HCT116 (cell line): ENCODE data around the gene CLN6. TPM values are rescaled to one million over a fixed set of nuclear protein-coding genes. Genes with fewer than 3 reads are reported as not detected.

Experiments
- ATAC-seq: fragments of 200-7000 bp; cut with Tn5 transposase; 2 replicates; pipeline ENCODE4 v1.9.1; 2020; ENCODE audit warnings: mild to moderate bottlenecking, moderate library complexity
- BruUV-seq: library from RNA; stranded (reverse); fragments of 400-500 nt; replicated peaks from 2 replicates; lab custom pipeline; 2021; lab: Mats Ljungman, UMichigan
- CTCF ChIA-PET: fragments of 300-600 bp; sonication (Branson Sonifier 250); formaldehyde crosslinking; loops from one replicate; lab custom pipeline; 2021; ENCODE audit warnings: antibody characterized with exemption; lab: Charles Lee
- POLR2A ChIA-PET: fragments of 300-600, 350-600 bp; sonication (Branson Sonifier 250); formaldehyde crosslinking; loops from one replicate; lab custom pipeline; 2021; ENCODE audit warnings: antibody characterized with exemption; lab: Charles Lee
- RAD21 ChIA-PET, 2 experiments: fragments of 300-600 bp; sonication (Branson Sonifier 250); formaldehyde crosslinking; loops; one replicate each; lab custom pipeline; 2023; ENCODE audit warnings: low total read pairs in 2 of 2; ENCODE audit not compliant: uncharacterized antibody in 2 of 2, unreplicated experiment in 2 of 2, low non-redundant PET in 1 of 2; lab: Charles Lee
- DNase-seq: peaks from one replicate; pipeline ENCODE4 v3.0.0-alpha.2; 2010; ENCODE audit warnings: low read depth, low spot score
- H2AFZ ChIP-seq: fragments of 200-600 bp; shearing (Covaris generic), sonication (generic); 2 replicates; pipeline ENCODE4 v1.6.1; 2017; ENCODE audit warnings: low read depth, mixed run types, mixed read lengths, antibody characterized with exemption, low read length; ENCODE audit not compliant: poor library complexity, severe bottlenecking
- H3K27ac ChIP-seq: 2 replicates; pipeline ENCODE4 v1.5.1; 2012; ENCODE audit warnings: low read depth, low read length
- H3K27me3 ChIP-seq: fragments of 200-600 bp; sonication (generic); 2 replicates; pipeline ENCODE4 v1.6.1; 2016; ENCODE audit warnings: mixed run types, low read length, mixed read lengths; ENCODE audit not compliant: insufficient read depth
- H3K36me3 ChIP-seq, 2 experiments: fragments of 200-500 bp in 1 of 2; fragments of 200-600 bp in 1 of 2; sonication (Bioruptor generic) in 1 of 2; sonication (generic) in 1 of 2; 2 replicates each; pipeline versions ENCODE4 v1.5.1 to v1.6.1; 2014 to 2016; ENCODE audit warnings: low read length in 2 of 2, inconsistent platforms in 1 of 2, mixed read lengths in 1 of 2, mixed run types in 1 of 2; ENCODE audit not compliant: insufficient read depth in 2 of 2, control insufficient read depth in 1 of 2
- H3K4me1 ChIP-seq, 2 experiments: fragments of 200-600 bp in 1 of 2; sonication (generic) in 1 of 2; 2 replicates each; pipeline versions ENCODE4 v1.5.1 to v1.6.1; 2012 to 2017; ENCODE audit warnings: low read length in 2 of 2, inconsistent platforms in 1 of 2, mild to moderate bottlenecking in 1 of 2, mixed read lengths in 1 of 2, mixed run types in 1 of 2, moderate library complexity in 1 of 2; ENCODE audit not compliant: insufficient read depth in 2 of 2, control insufficient read depth in 1 of 2
- H3K4me2 ChIP-seq: fragments of 200-600 bp; sonication (generic); 2 replicates; pipeline ENCODE4 v1.6.1; 2017; ENCODE audit warnings: mixed run types, low read length, mixed read lengths
- H3K4me3 ChIP-seq, 2 experiments: fragments of 200-600 bp in 1 of 2; sonication (generic) in 1 of 2; replicated peaks in 1 of 2; 2 replicates each; pipeline ENCODE4 v1.5.1; 2011 to 2016; ENCODE audit warnings: low read length in 2 of 2, control low read depth in 1 of 2, low read depth in 1 of 2, mild to moderate bottlenecking in 1 of 2, mixed read lengths in 1 of 2, mixed run types in 1 of 2
- H3K79me2 ChIP-seq: fragments of 200-600 bp; sonication (generic); 2 replicates; pipeline ENCODE4 v1.6.1; 2017; ENCODE audit warnings: mild to moderate bottlenecking, mixed run types, low read length, moderate library complexity, mixed read lengths; ENCODE audit not compliant: insufficient read depth
- H3K9ac ChIP-seq: fragments of 200-600 bp; sonication (generic); 2 replicates; pipeline ENCODE4 v1.6.1; 2016; ENCODE audit warnings: low read length, mixed read lengths
- H3K9me2 ChIP-seq: fragments of 200-600 bp; sonication (generic), shearing (Covaris generic); 2 replicates; pipeline ENCODE4 v1.6.1; 2017; ENCODE audit warnings: mixed run types, mild to moderate bottlenecking, moderate library complexity; ENCODE audit not compliant: insufficient read depth
- H3K9me3 ChIP-seq, 2 experiments: fragments of 200-500 bp in 1 of 2; fragments of 200-600 bp in 1 of 2; sonication (Bioruptor generic) in 1 of 2; sonication (generic) in 1 of 2; 2 replicates each; pipeline ENCODE4 v1.6.1; 2014 to 2017; ENCODE audit warnings: low read length in 2 of 2, mixed read lengths in 2 of 2, inconsistent platforms in 1 of 2, low read depth in 1 of 2, mild to moderate bottlenecking in 1 of 2, mixed run types in 1 of 2, moderate library complexity in 1 of 2; ENCODE audit not compliant: control insufficient read depth in 1 of 2, insufficient read depth in 1 of 2
- H4K20me1 ChIP-seq: fragments of 200-600 bp; sonication (generic), shearing (Covaris generic); 2 replicates; pipeline ENCODE4 v1.6.1; 2017; ENCODE audit warnings: mixed run types, mild to moderate bottlenecking, moderate library complexity; ENCODE audit not compliant: insufficient read depth
- ATF3 ChIP-seq: IDR thresholded peaks from 2 replicates; pipeline ENCODE4 v1.6.1; 2012
- CEBPB ChIP-seq: IDR thresholded peaks from 2 replicates; pipeline ENCODE4 v1.6.1; 2012; ENCODE audit warnings: low read depth
- EGR1 ChIP-seq: IDR thresholded peaks from 2 replicates; pipeline ENCODE4 v1.6.1; 2012; ENCODE audit warnings: low read depth
- ELF1 ChIP-seq: IDR thresholded peaks from 2 replicates; pipeline ENCODE4 v1.6.1; 2012; ENCODE audit warnings: low read depth, borderline replicate concordance
- EZH2 ChIP-seq: fragments of 200-600 bp; sonication (generic); IDR thresholded peaks from 2 replicates; pipeline ENCODE4 v1.6.1; 2017; ENCODE audit warnings: antibody characterized with exemption, mixed run types
- JUND ChIP-seq: IDR thresholded peaks from 2 replicates; pipeline ENCODE4 v1.6.1; 2012
- SIN3A ChIP-seq: IDR thresholded peaks from 2 replicates; pipeline ENCODE4 v1.6.1; 2012; ENCODE audit warnings: low read depth
- SP1 ChIP-seq: IDR thresholded peaks from 2 replicates; pipeline ENCODE4 v1.6.1; 2012; ENCODE audit warnings: low read depth
- TCF7L2 ChIP-seq: IDR thresholded peaks from 2 replicates; pipeline ENCODE4 v1.7.0; 2011; ENCODE audit warnings: borderline replicate concordance, inconsistent platforms; ENCODE audit not compliant: insufficient read depth, insufficient read length; ENCODE audit errors: extremely low read depth
- YY1 ChIP-seq: IDR thresholded peaks from 2 replicates; pipeline ENCODE4 v1.6.1; 2011; ENCODE audit warnings: low read length, low read depth, moderate library complexity, mild to moderate bottlenecking; ENCODE audit not compliant: insufficient replicate concordance; ENCODE audit errors: extremely low read depth
- intact Hi-C: fragments of 100-400 bp; cut with micrococcal nuclease; formaldehyde crosslinking; loops from 2 replicates; pipeline ENCODE4 v1.10.0; 2022
- total RNA-seq: library from RNA; stranded (reverse); gene quantifications from one replicate; pipeline ENCODE4 v1.2.1, GENCODE V29; 2021; ENCODE audit not compliant: unreplicated experiment

CLN6 gene
- total RNA-seq, 1 experiment from 2014 or later: 44.1 TPM

- peak; percentile 24 for ATAC-seq
- no peak within 1 kb of the TSS for H3K4me3 ChIP-seq
- DNase-seq: no peak
Observed at GRCh38 chr15:68204776-68205557, 24.6 kb downstream of the CLN6 start, which contains the start of gene CALML4. CALML4 (minus strand) TSS chr15:68205332; CDS start chr15:68205247, 85 bp downstream.

GRCh38 chr15:68204361-68204760 is 25.2 kb downstream of the CLN6 start:
- POLR2A ChIA-PET: no interaction called here
- Histone ChIP-seq H3K4me3 (no peak overlapping the region), H2AFZ (no peak overlapping the region), H4K20me1 (no peaks in the 10 kb centered on the region), H3K36me3 (no peaks in the 10 kb centered on the region; a peak in 1 of 4 replicates), H3K4me2 (no peak overlapping the region), H3K27ac (no peak overlapping the region), H3K27me3 (no peaks in the 10 kb centered on the region), H3K9ac (no peak overlapping the region), H3K9me2 (no peaks in the 10 kb centered on the region), H3K79me2 (peaks cover 32% of the 10 kb centered on the region; the same call in 1 of the 2 replicates), H3K9me3 (no peaks in the 10 kb centered on the region), H3K4me1 (peaks cover 6 to 20% of the 10 kb centered on the region in 2 experiments; a peak in 3 of 4 replicates)
- DNase-seq: no peak
- RAD21 ChIA-PET: no interaction called here
- CTCF ChIA-PET: no interaction called here
- BruUV-seq: no TSS peak
- no peak for ATAC-seq
- TF ChIP-seq TCF7L2: no peak
- no peak for TF ChIP-seq JUND
- no peak for TF ChIP-seq EZH2
- no peak for TF ChIP-seq SIN3A
- TF ChIP-seq YY1: no peak
- TF ChIP-seq CEBPB: no peak
- TF ChIP-seq EGR1: no peak
- TF ChIP-seq, all 23 proteins: peak for 0
- intact Hi-C loops: no loop called here

More at GRCh38 chr15:68204776-68205557, 24.6 kb downstream of the CLN6 start, which contains the start of gene CALML4:
- ChIA-PET CTCF (no interaction called here), RAD21 (no interaction called here), POLR2A (no interaction called here)
- H4K20me1 ChIP-seq: no peaks in the 10 kb centered on the region
- peak within 1 kb of the TSS; percentile 25 for H3K4me2 ChIP-seq
- intact Hi-C loops: no loop called here
- TF ChIP-seq EZH2: no peak
- TF ChIP-seq ATF3: no peak
- TF ChIP-seq ELF1: no peak
- TF ChIP-seq SP1: 0 out of 2 replicates have a peak, but pooled peaks have one; percentile 10
- no peak within 1 kb of the TSS for H2AFZ ChIP-seq
- peaks cover 38% of the 10 kb centered on the region; the same call in 1 of the 2 replicates for H3K79me2 ChIP-seq
- no TSS peak for BruUV-seq
- no peak within 1 kb of the TSS for H3K27ac ChIP-seq
- H3K9me3 ChIP-seq: no peaks in the 10 kb centered on the region
- no peak within 1 kb of the TSS for H3K9ac ChIP-seq
- no peaks in the 10 kb centered on the region; a peak in 1 of 4 replicates for H3K36me3 ChIP-seq
- H3K4me1 ChIP-seq: peaks cover 6 to 20% of the 10 kb centered on the region in 2 experiments; a peak in 3 of 4 replicates
- H3K9me2 ChIP-seq: no peaks in the 10 kb centered on the region
- H3K27me3 ChIP-seq: no peaks in the 10 kb centered on the region
